Mesothelial cell of epicardium (in vitro differentiated cells): ENCODE data around the gene DAPK1. TPM values are rescaled to one million over a fixed set of nuclear protein-coding genes. Genes with fewer than 3 reads are reported as not detected.

Source experiments
- DNase-seq, 2 experiments: peaks; one replicate each; pipeline ENCODE4 v3.0.0; 2021; ENCODE audit warnings: low spot score in 2 of 2; ENCODE audit not compliant: unreplicated experiment in 2 of 2
- H3K27ac Mint-ChIP-seq: 2 replicates; pipeline ENCODE4 v1.8.0; 2021; ENCODE audit warnings: mixed read lengths
- H3K27me3 Mint-ChIP-seq: 2 replicates; pipeline ENCODE4 v1.8.0; 2021; ENCODE audit warnings: low read depth, mixed read lengths
- H3K36me3 Mint-ChIP-seq: 2 replicates; pipeline ENCODE4 v1.8.0; 2021; ENCODE audit warnings: mixed read lengths
- H3K4me1 Mint-ChIP-seq: 2 replicates; pipeline ENCODE4 v1.8.0; 2021; ENCODE audit warnings: mixed read lengths
- H3K4me3 Mint-ChIP-seq: 2 replicates; pipeline ENCODE4 v1.8.0; 2021; ENCODE audit warnings: mild to moderate bottlenecking, moderate library complexity, mixed read lengths
- H3K9me3 Mint-ChIP-seq: 2 replicates; pipeline ENCODE4 v1.8.0; 2021; ENCODE audit warnings: mixed read lengths
- CTCF ChIP-seq: fragments of 200-600 bp; sonication (generic); IDR thresholded peaks from one replicate; pipeline ENCODE4 v1.5.0; 2021; ENCODE audit warnings: antibody characterized with exemption; ENCODE audit not compliant: unreplicated experiment
- total RNA-seq: library from RNA; stranded (reverse); gene quantifications from 3 replicates; pipeline ENCODE4 v1.2.1, GENCODE V29; 2021

DAPK1 gene
- total RNA-seq, 1 donor from 2014 or later = 239 TPM

GRCh38 chr9:87716141-87716540 is 218.5 kb downstream of the DAPK1 start:
- H3K4me1 Mint-ChIP-seq = peaks cover 38% of the 10 kb centered on the region
- peak overlapping the region; percentile 68 for H3K27ac Mint-ChIP-seq
- H3K27me3 Mint-ChIP-seq = no peaks in the 10 kb centered on the region
- H3K36me3 Mint-ChIP-seq = no peaks in the 10 kb centered on the region
- no peaks in the 10 kb centered on the region for H3K9me3 Mint-ChIP-seq
- no peak overlapping the region for H3K4me3 Mint-ChIP-seq
- DNase-seq = no peak
- TF ChIP-seq CTCF = no peak

GRCh38 chr9:87717456-87717855 is 219.8 kb downstream of the DAPK1 start:
- no peaks in the 10 kb centered on the region for H3K27me3 Mint-ChIP-seq
- H3K4me3 Mint-ChIP-seq = no peak overlapping the region
- no peak overlapping the region for H3K27ac Mint-ChIP-seq
- TF ChIP-seq CTCF = no peak
- no peaks in the 10 kb centered on the region for H3K9me3 Mint-ChIP-seq
- no peak for DNase-seq
- H3K36me3 Mint-ChIP-seq = no peaks in the 10 kb centered on the region
- peaks cover 28% of the 10 kb centered on the region for H3K4me1 Mint-ChIP-seq

GRCh38 chr9:87718231-87718630 is 220.6 kb downstream of the DAPK1 start:
- Mint-ChIP-seq H3K36me3 (no peaks in the 10 kb centered on the region), H3K27me3 (no peaks in the 10 kb centered on the region), H3K9me3 (no peaks in the 10 kb centered on the region), H3K4me3 (no peak overlapping the region), H3K27ac (no peak overlapping the region), H3K4me1 (peaks cover 21% of the 10 kb centered on the region)
- DNase-seq = no peak
- no peak for TF ChIP-seq CTCF

GRCh38 chr9:87718852-87719612 is 221.4 kb downstream of the DAPK1 start:
- Mint-ChIP-seq H3K4me1 (peaks cover 15% of the 10 kb centered on the region), H3K36me3 (no peaks in the 10 kb centered on the region), H3K27ac (no peak overlapping the region), H3K9me3 (no peaks in the 10 kb centered on the region), H3K27me3 (no peaks in the 10 kb centered on the region), H3K4me3 (no peak overlapping the region)
- no peak for DNase-seq
- TF ChIP-seq CTCF = no peak

GRCh38 chr9:87720173-87720572 is 222.5 kb downstream of the DAPK1 start:
- Mint-ChIP-seq H3K9me3 (no peaks in the 10 kb centered on the region), H3K36me3 (no peaks in the 10 kb centered on the region), H3K27ac (no peak overlapping the region), H3K4me3 (no peak overlapping the region), H3K27me3 (no peaks in the 10 kb centered on the region), H3K4me1 (peaks cover 10% of the 10 kb centered on the region)
- DNase-seq = no peak
- no peak for TF ChIP-seq CTCF
